ENCODE results near the gene C19orf85. TPM values are rescaled to one million over a fixed set of nuclear protein-coding genes. Genes with fewer than 3 reads are reported as not detected.

The C19orf85 gene
- total RNA-seq, 2 experiments from 2014 or later = not detected

GRCh38 chr19:55447421-55448174 is 17.0 kb downstream of the C19orf85 start:
- Histone ChIP-seq H3K9me3 (ENCODE audit: control insufficient read depth in 1 of 2, insufficient read depth in 1 of 2, low read length in 2 of 2) (peaks cover 0 to 18% of the 10 kb centered on the region in 2 experiments), H3K4me1 (ENCODE audit: insufficient read depth, low read length) (peaks cover 24% of the 10 kb centered on the region), H3K27ac (ENCODE audit: low read depth in 1 of 2, low read length in 2 of 2) (no peak overlapping the region), H3K27me3 (ENCODE audit: control insufficient read depth in 1 of 2, insufficient read depth in 2 of 2, low read length in 2 of 2) (peaks cover 48 to 66% of the 10 kb centered on the region in 2 experiments), H3K4me3 (ENCODE audit: low read length) (no peak overlapping the region), H3K36me3 (ENCODE audit: insufficient read depth, low read length) (no peaks in the 10 kb centered on the region)
- intact Hi-C loops (cut with DNase I, micrococcal nuclease) = no loop called here
- H3K27ac Mint-ChIP-seq = no peak overlapping the region
- no peak for TF ChIP-seq CTCF (IDR thresholded peaks at IDR 0.05)
- H3K4me3 Mint-ChIP-seq = no peak overlapping the region
- H3K9me3 Mint-ChIP-seq = no peaks in the 10 kb centered on the region
- H3K36me3 Mint-ChIP-seq (ENCODE audit: low read depth) = no peaks in the 10 kb centered on the region
- ATAC-seq (ENCODE audit: poor library complexity) (no peak), DNase-seq (no peak)
- peaks cover 48% of the 10 kb centered on the region for H3K27me3 Mint-ChIP-seq
- POLR2A ChIA-PET = no interaction called here
- H3K4me1 Mint-ChIP-seq (ENCODE audit: low read depth) = peaks cover 12% of the 10 kb centered on the region
- CTCF ChIA-PET = no interaction called here

GRCh38 chr19:55446060-55446459 is 18.5 kb downstream of the C19orf85 start:
- H3K27ac ChIP-seq (ENCODE audit: low read depth in 1 of 2, low read length in 2 of 2) = no peak overlapping the region
- no peaks in the 10 kb centered on the region for H3K36me3 ChIP-seq (ENCODE audit: insufficient read depth, low read length)
- peaks cover 22% of the 10 kb centered on the region for H3K4me1 ChIP-seq (ENCODE audit: insufficient read depth, low read length)
- ChIA-PET CTCF (no interaction called here), POLR2A (no interaction called here)
- Mint-ChIP-seq H3K4me3 (no peak overlapping the region), H3K4me1 (ENCODE audit: low read depth) (peaks cover 22% of the 10 kb centered on the region), H3K27ac (no peak overlapping the region), H3K36me3 (ENCODE audit: low read depth) (no peaks in the 10 kb centered on the region), H3K27me3 (peaks cover 52% of the 10 kb centered on the region), H3K9me3 (no peaks in the 10 kb centered on the region)
- intact Hi-C loops (cut with DNase I, micrococcal nuclease) = no loop called here
- DNase-seq (no peak), ATAC-seq (ENCODE audit: poor library complexity) (no peak)
- no peak for TF ChIP-seq CTCF (IDR thresholded peaks at IDR 0.05)
- peaks cover 49 to 64% of the 10 kb centered on the region in 2 experiments for H3K27me3 ChIP-seq (ENCODE audit: control insufficient read depth in 1 of 2, insufficient read depth in 2 of 2, low read length in 2 of 2)
- peaks cover 0 to 18% of the 10 kb centered on the region in 2 experiments for H3K9me3 ChIP-seq (ENCODE audit: control insufficient read depth in 1 of 2, insufficient read depth in 1 of 2, low read length in 2 of 2)
- no peak overlapping the region for H3K4me3 ChIP-seq (ENCODE audit: low read length)

- ChIA-PET CTCF (interaction anchor here (1.0 kb wide), 1 partner anchor 60 kb away, joined by 3 read pairs; no protein-coding TSS in a partner anchor), POLR2A (no interaction called here)
- intact Hi-C loops (cut with DNase I, micrococcal nuclease) = no loop called here
- Histone ChIP-seq H3K4me1 (ENCODE audit: insufficient read depth, low read length) (peaks cover 28% of the 10 kb centered on the region), H3K36me3 (ENCODE audit: insufficient read depth, low read length) (no peaks in the 10 kb centered on the region), H3K27me3 (ENCODE audit: control insufficient read depth in 1 of 2, insufficient read depth in 2 of 2, low read length in 2 of 2) (peaks cover 53 to 69% of the 10 kb centered on the region in 2 experiments), H3K27ac (ENCODE audit: low read depth in 1 of 2, low read length in 2 of 2) (no peak overlapping the region), H3K9me3 (ENCODE audit: control insufficient read depth in 1 of 2, insufficient read depth in 1 of 2, low read length in 2 of 2) (peaks cover 0 to 24% of the 10 kb centered on the region in 2 experiments), H3K4me3 (ENCODE audit: low read length) (no peak overlapping the region)
- no peak for TF ChIP-seq CTCF (IDR thresholded peaks at IDR 0.05)
- ATAC-seq (ENCODE audit: poor library complexity) (no peak), DNase-seq (no peak)
- H3K27me3 Mint-ChIP-seq = peaks cover 58% of the 10 kb centered on the region
- peaks cover 32% of the 10 kb centered on the region for H3K4me1 Mint-ChIP-seq (ENCODE audit: low read depth)
- H3K27ac Mint-ChIP-seq = no peak overlapping the region
- H3K36me3 Mint-ChIP-seq (ENCODE audit: low read depth) = no peaks in the 10 kb centered on the region
- no peaks in the 10 kb centered on the region for H3K9me3 Mint-ChIP-seq
- no peak overlapping the region for H3K4me3 Mint-ChIP-seq
Observed at GRCh38 chr19:55444646-55445045, 19.9 kb downstream of the C19orf85 start.
